Body of pancreas (tissue), 4 donors: Measurements from ENCODE around the gene TFB1M.

Source experiments
- POLR2A ChIP-seq, 3 donors: fragments of 450-650 bp; IDR thresholded peaks; one replicate each; pipeline ENCODE4 v1.6.1; 2016; ENCODE audit warnings: antibody characterized with exemption in 3 of 3, mild to moderate bottlenecking in 2 of 3
- TF ChIP-seq, protein P1 (sequence below), 7 experiments: fragments of 450-650 bp in 4 of 7; fragments of 200-600 bp in 3 of 7; sonication (generic) in 3 of 7; IDR thresholded peaks; one replicate each; pipeline ENCODE4 v1.5.1; 2016 to 2019; ENCODE audit warnings: antibody characterized with exemption in 7 of 7

DNA sequence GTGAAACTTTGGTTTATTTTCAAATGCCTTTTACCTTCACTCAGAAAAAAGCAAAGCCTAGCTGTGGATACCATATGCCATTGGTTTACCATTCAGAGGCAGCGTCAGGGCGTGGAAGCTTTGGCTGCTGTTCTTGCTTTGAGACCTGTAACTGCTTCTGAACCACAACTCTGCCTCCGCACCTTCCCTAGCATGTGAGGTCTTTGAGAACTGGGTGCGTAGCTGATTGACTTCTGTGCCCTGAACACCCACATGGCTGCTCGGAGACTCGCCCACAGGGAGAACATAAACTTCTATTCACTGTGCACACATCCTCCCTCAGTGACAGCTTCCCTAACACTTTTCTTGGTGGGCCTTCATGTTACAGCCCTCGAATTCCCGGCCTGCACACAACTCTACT lies 61.7 kb downstream of the TFB1M start:
- TF ChIP-seq, protein P1, sequence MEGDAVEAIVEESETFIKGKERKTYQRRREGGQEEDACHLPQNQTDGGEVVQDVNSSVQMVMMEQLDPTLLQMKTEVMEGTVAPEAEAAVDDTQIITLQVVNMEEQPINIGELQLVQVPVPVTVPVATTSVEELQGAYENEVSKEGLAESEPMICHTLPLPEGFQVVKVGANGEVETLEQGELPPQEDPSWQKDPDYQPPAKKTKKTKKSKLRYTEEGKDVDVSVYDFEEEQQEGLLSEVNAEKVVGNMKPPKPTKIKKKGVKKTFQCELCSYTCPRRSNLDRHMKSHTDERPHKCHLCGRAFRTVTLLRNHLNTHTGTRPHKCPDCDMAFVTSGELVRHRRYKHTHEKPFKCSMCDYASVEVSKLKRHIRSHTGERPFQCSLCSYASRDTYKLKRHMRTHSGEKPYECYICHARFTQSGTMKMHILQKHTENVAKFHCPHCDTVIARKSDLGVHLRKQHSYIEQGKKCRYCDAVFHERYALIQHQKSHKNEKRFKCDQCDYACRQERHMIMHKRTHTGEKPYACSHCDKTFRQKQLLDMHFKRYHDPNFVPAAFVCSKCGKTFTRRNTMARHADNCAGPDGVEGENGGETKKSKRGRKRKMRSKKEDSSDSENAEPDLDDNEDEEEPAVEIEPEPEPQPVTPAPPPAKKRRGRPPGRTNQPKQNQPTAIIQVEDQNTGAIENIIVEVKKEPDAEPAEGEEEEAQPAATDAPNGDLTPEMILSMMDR (IDR thresholded peaks at IDR 0.05) = no peak
- no peak for TF ChIP-seq POLR2A (IDR thresholded peaks at IDR 0.05)
